RWPE1 (cell line): ENCODE data around the gene CASP10.
"Not testable (repeated sequence)": the region's sequence is repeated elsewhere in the genome, so short reads cannot be mapped to it uniquely, and the experiment has no call there.

Experiments
- CTCF ChIA-PET: fragments of 350-600 bp; sonication (Branson Sonifier 250); formaldehyde crosslinking; extraction: SDS; loops from one replicate; lab custom pipeline; 2021; lab: Yijun Ruan, JAX
- POLR2A ChIA-PET: fragments of 400-600 bp; formaldehyde crosslinking; extraction: SDS; loops from one replicate; lab custom pipeline; 2020; ENCODE audit warnings: antibody characterized with exemption; ENCODE audit not compliant: low non-redundant PET; lab: Yijun Ruan, JAX
- DNase-seq: peaks from one replicate; pipeline ENCODE4 v3.0.0; 2012; ENCODE audit warnings: low spot score
- H3K27ac ChIP-seq: fragments of 450-650 bp; 2 replicates; pipeline ENCODE4 v1.5.1; 2017
- CTCF ChIP-seq: fragments of 450-650 bp; conservative IDR thresholded peaks from 2 replicates; pipeline ENCODE4 v1.5.1; 2017; ENCODE audit warnings: low read depth, mild to moderate bottlenecking

The CASP10 gene

GRCh38 chr2:201182650-201183364 lies at the start of gene CASP10:
TSS of gene CASP10 (plus strand) at chr2:201183141. CDS start at chr2:201185778, 2,637 bp downstream.
- H3K27ac ChIP-seq, result no peak within 1 kb of the TSS
- POLR2A ChIA-PET, result interaction anchor here (0.7 kb wide), 1 partner anchor 49 kb away, joined by 4 read pairs; no protein-coding TSS in a partner anchor
- CTCF ChIA-PET, result interaction anchor here (0.5 to 2.6 kb wide), 7 partner anchors 9 to 1275 kb away, joined by 3 to 11 read pairs (median 5); partner anchors contain the start of gene ALS2
- no peak; the same call in 1 of the 2 replicates for TF ChIP-seq CTCF
- peak; percentile 78 for DNase-seq

- CTCF ChIA-PET, result no interaction called here
- DNase-seq, result no peak
- POLR2A ChIA-PET, result no interaction called here
- no peak for TF ChIP-seq CTCF
- H3K27ac ChIP-seq, result no peak overlapping the region
Measured at GRCh38 chr2:201135386-201135785, 47.6 kb upstream of the CASP10 start.

GRCh38 chr2:201136889-201137321 lies 46.0 kb upstream of the CASP10 start:
- no peak overlapping the region for H3K27ac ChIP-seq
- CTCF ChIA-PET, result interaction anchor here (0.6 to 1.1 kb wide), 3 partner anchors 8 to 236 kb away, joined by 3 to 4 read pairs (median 3); no protein-coding TSS in a partner anchor
- no peak for TF ChIP-seq CTCF
- POLR2A ChIA-PET, result no interaction called here
- no peak for DNase-seq

DNA sequence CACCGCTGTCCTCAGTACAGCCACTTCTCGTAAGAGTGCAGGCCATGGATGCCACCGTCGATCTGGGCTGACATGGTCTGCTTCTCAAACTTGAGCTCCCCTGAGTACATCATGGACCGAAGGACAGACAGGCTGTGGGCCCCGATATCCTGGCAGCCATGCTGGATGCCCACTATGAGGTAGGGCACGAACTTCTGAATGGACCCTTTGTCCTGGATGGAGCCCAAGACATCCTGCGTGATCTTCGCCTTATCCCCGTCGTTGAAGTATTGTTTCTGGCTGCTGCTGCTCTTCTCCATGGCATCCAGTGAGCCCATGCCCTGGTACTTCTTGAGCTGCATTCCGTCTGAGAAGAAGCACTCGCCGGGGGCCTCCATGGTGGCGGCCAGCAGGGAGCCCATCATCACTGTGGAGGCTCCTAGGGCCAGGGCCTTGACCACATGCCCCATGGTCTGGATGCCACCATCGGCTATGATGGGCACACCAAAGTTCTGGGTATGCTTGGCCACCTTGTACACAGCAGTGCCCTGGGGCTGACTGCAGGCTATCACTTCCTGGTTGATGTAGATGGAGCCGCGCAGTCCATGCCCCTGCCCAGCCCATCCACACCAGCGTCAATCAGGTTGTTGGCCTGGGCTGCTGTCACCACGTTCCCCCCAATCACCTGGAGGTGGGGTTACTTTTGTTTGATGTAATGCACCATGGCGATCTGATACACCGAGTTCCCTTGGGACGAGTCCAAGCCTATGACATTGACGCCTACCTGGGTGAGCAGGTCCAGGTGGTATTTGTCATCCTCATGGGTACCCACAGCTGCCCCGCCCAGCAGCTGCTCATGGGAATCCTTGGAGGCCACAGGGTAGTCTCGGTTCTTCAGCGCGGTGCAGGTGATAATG lies 45.2 kb upstream of the CASP10 start:
- no peak for TF ChIP-seq CTCF
- H3K27ac ChIP-seq, result no peak overlapping the region
- ChIA-PET POLR2A (no interaction called here), CTCF (interaction anchor here (0.6 to 1.1 kb wide), 5 partner anchors 7 to 820 kb away, joined by 3 to 4 read pairs (median 3); no protein-coding TSS in a partner anchor)
- no peak for DNase-seq

GRCh38 chr2:201138401-201138970 lies 44.5 kb upstream of the CASP10 start:
- no peak for TF ChIP-seq CTCF
- no peak for DNase-seq
- H3K27ac ChIP-seq, result no peak overlapping the region
- ChIA-PET CTCF (interaction anchor here (0.7 to 1.1 kb wide), 2 partner anchors 20 to 821 kb away, joined by 3 read pairs; no protein-coding TSS in a partner anchor), POLR2A (no interaction called here)

DNA sequence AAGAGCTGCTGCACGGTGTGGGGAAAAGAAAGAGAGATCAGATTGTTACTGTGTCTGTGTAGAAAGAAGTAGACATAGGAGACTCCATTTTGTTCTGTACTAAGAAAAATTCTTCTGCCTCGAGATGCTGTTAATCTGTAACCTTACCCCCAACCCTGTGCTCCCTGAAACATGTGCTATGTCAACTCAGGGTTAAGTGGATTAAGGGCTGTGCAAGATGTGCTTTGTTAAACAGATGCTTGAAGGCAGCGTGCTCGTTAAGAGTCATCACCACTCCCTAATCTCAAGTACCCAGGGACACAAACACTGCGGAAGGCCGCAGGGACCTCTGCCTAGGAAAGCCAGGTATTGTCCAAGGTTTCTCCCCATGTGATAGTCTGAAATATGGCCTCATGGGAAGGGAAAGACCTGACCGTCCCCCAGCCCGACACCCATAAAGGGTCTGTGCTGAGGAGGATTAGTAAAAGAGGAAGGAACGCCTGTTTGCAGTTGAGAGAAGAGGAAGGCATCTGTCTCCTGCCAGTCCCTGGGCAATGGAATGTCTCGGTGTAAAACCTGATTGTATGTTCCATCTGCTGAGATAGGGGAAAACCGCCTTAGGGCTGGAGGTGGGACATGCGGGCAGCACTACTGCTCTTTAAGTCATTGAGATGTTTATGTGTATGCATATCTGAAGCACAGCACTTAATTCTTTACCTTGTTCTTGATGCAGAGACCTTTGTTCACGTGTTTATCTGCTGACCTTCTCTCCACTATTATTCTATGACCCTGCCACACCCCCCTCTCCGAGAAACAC lies 43.8 kb upstream of the CASP10 start:
- DNase-seq, H3K27ac ChIP-seq, POLR2A ChIA-PET, CTCF ChIA-PET: not testable (repeated sequence)
